Gastrocnemius medialis (tissue), 4 donors: ENCODE data around the gene SLC29A3.

Experiments
- POLR2A ChIP-seq, 2 donors: fragments of 450-650 bp; IDR thresholded peaks; one replicate each; pipeline ENCODE4 v1.6.1; 2017; ENCODE audit warnings: antibody characterized with exemption in 2 of 2, mild to moderate bottlenecking in 2 of 2, moderate library complexity in 2 of 2
- TF ChIP-seq, protein P1 (sequence below), 5 experiments: fragments of 450-650 bp in 3 of 5; fragments of 200-600 bp in 2 of 5; sonication (generic) in 2 of 5; IDR thresholded peaks in 4 of 5; conservative IDR thresholded peaks in 1 of 5; 1 replicate in 4 of 5; 2 replicates in 1 of 5; pipeline ENCODE4 v1.5.1; 2016 to 2019; ENCODE audit warnings: antibody characterized with exemption in 5 of 5, mild to moderate bottlenecking in 3 of 5, moderate library complexity in 3 of 5

DNA sequence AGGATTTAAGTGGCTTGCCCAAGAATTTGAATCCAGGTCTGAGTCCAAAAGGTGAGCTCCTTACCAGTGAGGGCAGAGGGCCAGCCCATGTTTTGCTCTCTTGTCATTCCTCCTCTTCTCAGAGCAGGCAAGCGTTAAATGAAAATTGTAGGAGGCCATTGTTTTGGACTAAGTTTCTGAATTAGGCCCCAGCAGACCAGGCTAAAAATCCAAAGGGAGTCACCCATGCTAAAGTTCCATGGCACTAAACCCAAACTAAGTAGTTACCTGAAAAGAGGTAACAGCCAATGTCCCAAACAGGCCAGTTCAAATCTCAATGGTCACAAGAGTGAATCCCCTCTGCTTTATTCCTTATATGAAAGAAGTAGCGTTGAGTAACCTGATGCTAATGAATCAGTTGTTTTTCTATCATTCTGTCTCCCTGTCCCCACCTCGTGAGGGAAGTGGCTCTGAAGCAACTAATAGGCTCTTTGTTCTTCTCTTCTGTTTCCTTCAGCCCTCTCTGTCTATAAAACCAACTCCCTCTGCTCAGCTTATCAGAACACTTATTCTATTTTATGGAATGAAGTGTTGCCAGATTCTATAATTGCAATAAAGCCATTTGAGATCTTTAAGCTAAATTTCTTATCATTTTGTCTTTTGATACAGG is 60.2 kb downstream of the SLC29A3 start:
- TF ChIP-seq, protein P1, sequence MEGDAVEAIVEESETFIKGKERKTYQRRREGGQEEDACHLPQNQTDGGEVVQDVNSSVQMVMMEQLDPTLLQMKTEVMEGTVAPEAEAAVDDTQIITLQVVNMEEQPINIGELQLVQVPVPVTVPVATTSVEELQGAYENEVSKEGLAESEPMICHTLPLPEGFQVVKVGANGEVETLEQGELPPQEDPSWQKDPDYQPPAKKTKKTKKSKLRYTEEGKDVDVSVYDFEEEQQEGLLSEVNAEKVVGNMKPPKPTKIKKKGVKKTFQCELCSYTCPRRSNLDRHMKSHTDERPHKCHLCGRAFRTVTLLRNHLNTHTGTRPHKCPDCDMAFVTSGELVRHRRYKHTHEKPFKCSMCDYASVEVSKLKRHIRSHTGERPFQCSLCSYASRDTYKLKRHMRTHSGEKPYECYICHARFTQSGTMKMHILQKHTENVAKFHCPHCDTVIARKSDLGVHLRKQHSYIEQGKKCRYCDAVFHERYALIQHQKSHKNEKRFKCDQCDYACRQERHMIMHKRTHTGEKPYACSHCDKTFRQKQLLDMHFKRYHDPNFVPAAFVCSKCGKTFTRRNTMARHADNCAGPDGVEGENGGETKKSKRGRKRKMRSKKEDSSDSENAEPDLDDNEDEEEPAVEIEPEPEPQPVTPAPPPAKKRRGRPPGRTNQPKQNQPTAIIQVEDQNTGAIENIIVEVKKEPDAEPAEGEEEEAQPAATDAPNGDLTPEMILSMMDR (IDR thresholded peaks at IDR 0.05 in 4 of 5, conservative IDR thresholded peaks at IDR 0.05 in 1 of 5): no peak
- no peak for TF ChIP-seq POLR2A (IDR thresholded peaks at IDR 0.05)
